ENCODE results near the gene NAA11.

DNA sequence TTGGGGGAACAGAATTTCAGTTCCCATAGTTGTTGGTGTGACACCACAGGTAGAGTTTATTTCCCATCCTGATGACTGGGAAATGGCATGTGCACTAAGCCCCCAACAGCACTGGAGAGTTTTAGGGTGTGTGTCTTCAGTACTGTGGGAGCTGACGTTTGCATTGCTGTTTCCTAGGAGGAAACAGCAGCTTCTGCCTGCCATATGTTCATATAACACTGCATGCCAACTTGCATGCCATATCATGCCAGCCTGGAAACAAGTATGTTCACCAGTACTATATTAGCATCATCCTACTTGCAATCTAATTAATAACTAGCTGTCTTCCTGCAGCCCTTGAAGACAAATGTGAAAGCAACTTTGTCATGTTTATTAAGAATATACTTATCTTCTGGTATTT is 58.2 kb downstream of the NAA11 start:
- TF ChIP-seq, protein P1, sequence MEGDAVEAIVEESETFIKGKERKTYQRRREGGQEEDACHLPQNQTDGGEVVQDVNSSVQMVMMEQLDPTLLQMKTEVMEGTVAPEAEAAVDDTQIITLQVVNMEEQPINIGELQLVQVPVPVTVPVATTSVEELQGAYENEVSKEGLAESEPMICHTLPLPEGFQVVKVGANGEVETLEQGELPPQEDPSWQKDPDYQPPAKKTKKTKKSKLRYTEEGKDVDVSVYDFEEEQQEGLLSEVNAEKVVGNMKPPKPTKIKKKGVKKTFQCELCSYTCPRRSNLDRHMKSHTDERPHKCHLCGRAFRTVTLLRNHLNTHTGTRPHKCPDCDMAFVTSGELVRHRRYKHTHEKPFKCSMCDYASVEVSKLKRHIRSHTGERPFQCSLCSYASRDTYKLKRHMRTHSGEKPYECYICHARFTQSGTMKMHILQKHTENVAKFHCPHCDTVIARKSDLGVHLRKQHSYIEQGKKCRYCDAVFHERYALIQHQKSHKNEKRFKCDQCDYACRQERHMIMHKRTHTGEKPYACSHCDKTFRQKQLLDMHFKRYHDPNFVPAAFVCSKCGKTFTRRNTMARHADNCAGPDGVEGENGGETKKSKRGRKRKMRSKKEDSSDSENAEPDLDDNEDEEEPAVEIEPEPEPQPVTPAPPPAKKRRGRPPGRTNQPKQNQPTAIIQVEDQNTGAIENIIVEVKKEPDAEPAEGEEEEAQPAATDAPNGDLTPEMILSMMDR (IDR thresholded peaks at IDR 0.05; ENCODE audit: borderline replicate concordance, extremely low read depth, low read length, poor library complexity, severe bottlenecking), result no peak
- TF ChIP-seq EZH2 (IDR thresholded peaks at IDR 0.05; ENCODE audit: borderline replicate concordance, low read depth, low read length, severe bottlenecking), result no peak
